Activated CD4-positive, CD25-positive, alpha-beta regulatory T cell treated with anti-CD3 and anti-CD28 coated beads, Interleukin-2, amount 50 U/mL, for 16 hours (primary cell): ENCODE data around the gene SLC9A9.

ENCODE experiments used
- DNase-seq: peaks from one replicate; pipeline ENCODE4 v3.0.0-alpha.2; 2020; ENCODE audit warnings: low read depth, low spot score

Gene SLC9A9

GRCh38 chr3:143600756-143601718 is 247.2 kb downstream of the SLC9A9 start:
- no peak for DNase-seq

GRCh38 chr3:143597774-143598652 is 250.3 kb downstream of the SLC9A9 start:
- no peak for DNase-seq

- no peak for DNase-seq
Measured at GRCh38 chr3:143596957-143597642, 251.2 kb downstream of the SLC9A9 start.

- DNase-seq, result no peak
Measured at GRCh38 chr3:143595456-143596077, 252.7 kb downstream of the SLC9A9 start.

GRCh38 chr3:143594206-143594605 is 254.1 kb downstream of the SLC9A9 start:
- no peak for DNase-seq

- no peak for DNase-seq
Measured at GRCh38 chr3:143590660-143591059, 257.6 kb downstream of the SLC9A9 start.

GRCh38 chr3:143586576-143586975 is 261.7 kb downstream of the SLC9A9 start:
- no peak for DNase-seq

- DNase-seq, result no peak
Measured at GRCh38 chr3:143585720-143586456, 262.4 kb downstream of the SLC9A9 start.

GRCh38 chr3:143584474-143584873 is 263.8 kb downstream of the SLC9A9 start:
- no peak for DNase-seq

- no peak for DNase-seq
Measured at GRCh38 chr3:143581972-143582722, 266.1 kb downstream of the SLC9A9 start.

- no peak for DNase-seq
Measured at GRCh38 chr3:143578810-143579435, 269.3 kb downstream of the SLC9A9 start.

GRCh38 chr3:143576568-143577270 is 271.5 kb downstream of the SLC9A9 start:
- DNase-seq, result no peak

GRCh38 chr3:143574933-143575332 is 273.3 kb downstream of the SLC9A9 start:
- no peak for DNase-seq

GRCh38 chr3:143573610-143574303 is 274.5 kb downstream of the SLC9A9 start:
- DNase-seq, result no peak

GRCh38 chr3:143571548-143571947 is 276.7 kb downstream of the SLC9A9 start:
- no peak for DNase-seq

GRCh38 chr3:143567823-143568222 is 280.4 kb downstream of the SLC9A9 start:
- DNase-seq, result no peak

GRCh38 chr3:143565951-143566350 is 282.3 kb downstream of the SLC9A9 start:
- DNase-seq, result no peak

- no peak for DNase-seq
Measured at GRCh38 chr3:143563786-143564185, 284.5 kb downstream of the SLC9A9 start.
